Testis (tissue), 5 donors: ENCODE measurements around the gene TNS1. TPM values are rescaled to one million over a fixed set of nuclear protein-coding genes. Genes with fewer than 3 reads are reported as not detected.
"Not testable (repeated sequence)": the region's sequence is repeated elsewhere in the genome, so short reads cannot be mapped to it uniquely, and the experiment has no call there.

ENCODE experiments used
- DNase-seq: peaks from one replicate; pipeline ENCODE4 v3.0.0-alpha.2; 2019
- H3K27ac ChIP-seq, 2 donors: fragments of 200-600 bp; sonication (generic); one replicate each; pipeline ENCODE4 v1.5.1; 2019
- H3K27me3 ChIP-seq: fragments of 200-600 bp; sonication (generic); one replicate; pipeline ENCODE4 v1.5.1; 2019
- H3K36me3 ChIP-seq: fragments of 200-600 bp; sonication (generic); one replicate; pipeline ENCODE4 v1.5.1; 2017; ENCODE audit warnings: low read depth; ENCODE audit errors: missing control alignments
- H3K4me1 ChIP-seq: fragments of 200-600 bp; sonication (generic); one replicate; pipeline ENCODE4 v1.5.1; 2019
- H3K4me3 ChIP-seq, 2 donors: fragments of 200-600 bp; sonication (generic); one replicate each; pipeline ENCODE4 v1.5.1; 2017 to 2019
- H3K9me3 ChIP-seq: fragments of 200-600 bp; sonication (generic); one replicate; pipeline ENCODE4 v1.5.1; 2017
- CTCF ChIP-seq, 3 experiments: fragments of 450-650 bp in 2 of 3; fragments of 200-600 bp in 1 of 3; sonication (generic) in 1 of 3; IDR thresholded peaks; one replicate each; pipeline ENCODE4 v1.5.1; 2016 to 2019; ENCODE audit warnings: antibody characterized with exemption in 3 of 3, mild to moderate bottlenecking in 2 of 3, moderate library complexity in 1 of 3
- POLR2A ChIP-seq: fragments of 450-650 bp; IDR thresholded peaks from one replicate; pipeline ENCODE4 v1.6.1; 2017; ENCODE audit warnings: antibody characterized with exemption, mild to moderate bottlenecking, moderate library complexity
- WGBS, 2 donors: methylation state at CpG; one replicate each; pipeline ENCODE4 v1.1.5; 2018; 5-methylcytosine and 5-hydroxymethylcytosine counted together
- intact Hi-C: fragments of 100-400 bp; cut with DNase I; formaldehyde crosslinking; loops from one replicate; pipeline ENCODE4 v1.15.1; 2023; ENCODE audit warnings: low total_unique reads
- long read RNA-seq, 2 donors: transcript quantifications; one replicate each; lab custom pipeline, GENCODE V29; 2026
- polyA plus RNA-seq: library from polyadenylated mRNA; stranded (reverse); fragments of 350-450 nt; fragmentation: Illumina TruSeq; extraction: RNeasy Lipid Tissue Mini Kit (QIAGEN cat#74804); gene quantifications from one replicate; pipeline ENCODE4 v1.2.3, GENCODE V29; 2014; ENCODE audit warnings: low read depth, low replicate concordance; ENCODE audit not compliant: insufficient read depth
- total RNA-seq, 2 donors: library from RNA; depleted of rRNA; stranded (reverse); fragments of >200 nt; gene quantifications; one replicate each; pipeline ENCODE4 v1.2.3, GENCODE V29; 2016

Gene TNS1
- total RNA-seq: 100 to 1,000 TPM; 227 to 256 TPM
- polyA plus RNA-seq: 75.9 TPM
- long read RNA-seq, donor 1, transcript TNS1-216 (2 exons, 758 nt): major isoform, 7 of 23 reads
- long read RNA-seq, donor 1, partial matches to known transcripts: 12 of 23 reads
- long read RNA-seq, donor 1, other reads (novel, unspliced or antisense): 0 of 23 reads
- long read RNA-seq, donor 2, transcript TNS1-216 (2 exons, 758 nt): major isoform, 5 of 47 reads
- long read RNA-seq, donor 2, partial matches to known transcripts: 40 of 47 reads
- long read RNA-seq, donor 2, other reads (novel, unspliced or antisense): 0 of 47 reads

GRCh38 chr2:218002845-218003180, at the start of gene TNS1:
Gene TNS1, minus strand, starts transcription at chr2:218002995. Its CDS starts 123 bp downstream, at chr2:218002872.
- Histone ChIP-seq H3K4me3 (peak within 1 kb of the TSS; percentile 48 to 62), H3K4me1 (peaks cover 16% of the 10 kb centered on the region), H3K27ac (peak within 1 kb of the TSS; percentile 76 to 78), H3K27me3 (no peaks in the 10 kb centered on the region), H3K36me3 (no peaks in the 10 kb centered on the region), H3K9me3 (no peaks in the 10 kb centered on the region)
- DNase-seq: peak; percentile 69
- TF ChIP-seq CTCF (IDR thresholded peaks at IDR 0.05) (no peak), POLR2A (no peak)
- 47 to 84% methylated on average over 6 to 13 of the region's 13 CpGs for WGBS, 2 donors
- intact Hi-C loops: no loop called here

GRCh38 chr2:218051903-218052302, 49.1 kb upstream of the TNS1 start:
- H3K27ac ChIP-seq: no peak overlapping the region
- no peaks in the 10 kb centered on the region for H3K9me3 ChIP-seq
- H3K27me3 ChIP-seq: no peaks in the 10 kb centered on the region
- TF ChIP-seq POLR2A (no peak), CTCF (IDR thresholded peaks at IDR 0.05) (no peak)
- intact Hi-C loops: no loop called here
- no peaks in the 10 kb centered on the region for H3K36me3 ChIP-seq
- no peaks in the 10 kb centered on the region for H3K4me1 ChIP-seq
- H3K4me3 ChIP-seq: no peak overlapping the region
- DNase-seq: no peak
- 54 to 61% methylated on average over 3 of the region's 3 CpGs for WGBS, 2 donors

DNA sequence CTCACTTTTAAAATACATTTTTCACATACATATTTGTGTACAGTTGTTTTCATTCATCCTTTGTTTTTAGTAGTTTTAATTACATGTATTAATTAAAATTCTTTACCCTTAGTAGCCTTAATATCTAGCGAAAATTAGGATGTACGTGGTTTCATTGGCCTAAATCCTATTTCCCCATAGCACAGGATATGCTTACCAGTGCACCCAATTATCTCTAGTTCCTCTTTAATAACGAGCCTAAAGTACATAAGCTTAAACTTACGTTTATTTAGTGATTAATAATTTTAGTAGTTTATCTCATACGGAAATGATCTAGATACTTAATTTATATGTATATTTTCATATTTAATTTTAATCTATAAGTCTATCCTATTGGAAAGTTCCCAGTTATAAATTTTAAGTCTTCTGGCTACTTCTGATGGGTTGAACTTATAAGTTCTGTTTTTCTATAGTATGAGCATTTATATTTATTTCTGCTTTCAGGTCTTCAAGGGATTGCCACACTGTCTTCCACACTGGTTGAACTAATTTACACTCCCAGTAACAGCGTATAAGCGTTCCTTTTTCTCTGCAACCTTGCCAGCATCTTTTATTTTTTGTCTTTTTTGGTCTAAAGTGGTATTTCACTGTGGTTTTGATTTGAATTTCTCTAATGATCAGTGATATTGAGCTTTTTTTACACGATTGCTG, 44.9 kb upstream of the TNS1 start:
- Histone ChIP-seq H3K4me3 (no peak overlapping the region), H3K27me3 (no peaks in the 10 kb centered on the region), H3K4me1 (no peaks in the 10 kb centered on the region), H3K36me3 (no peaks in the 10 kb centered on the region), H3K27ac (no peak overlapping the region), H3K9me3 (no peaks in the 10 kb centered on the region)
- WGBS, 2 donors: 83% methylated on average over 8 of the region's 8 CpGs
- no peak for DNase-seq
- no peak for TF ChIP-seq POLR2A
- no peak for TF ChIP-seq CTCF (IDR thresholded peaks at IDR 0.05)
- intact Hi-C loops: no loop called here

DNA sequence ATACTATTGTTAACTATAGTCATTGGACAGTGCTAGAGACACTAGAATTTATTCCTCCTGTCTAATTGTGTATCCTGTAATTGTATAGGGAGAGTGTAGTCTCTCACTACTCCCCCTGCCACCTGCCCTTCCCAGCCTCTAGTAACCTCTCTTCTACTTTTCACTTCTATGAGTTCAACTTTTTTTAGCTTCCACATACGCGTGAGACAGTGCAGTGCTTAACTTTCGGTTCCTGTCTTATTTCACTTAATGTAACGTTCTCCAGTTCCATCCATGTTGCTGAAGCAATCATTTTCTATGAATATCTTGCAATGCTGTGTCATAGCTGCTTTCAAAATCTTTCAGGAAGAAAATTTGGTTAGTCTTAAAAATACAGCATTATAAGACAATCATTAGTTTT, 43.4 kb upstream of the TNS1 start:
- Histone ChIP-seq H3K36me3 (no peaks in the 10 kb centered on the region), H3K4me3 (no peak overlapping the region), H3K4me1 (no peaks in the 10 kb centered on the region), H3K9me3 (no peaks in the 10 kb centered on the region), H3K27me3 (no peaks in the 10 kb centered on the region), H3K27ac (no peak overlapping the region)
- no peak for TF ChIP-seq CTCF (IDR thresholded peaks at IDR 0.05)
- no peak for TF ChIP-seq POLR2A
- intact Hi-C loops: no loop called here
- WGBS, 2 donors: 55 to 73% methylated on average over 4 of the region's 4 CpGs
- no peak for DNase-seq

DNA sequence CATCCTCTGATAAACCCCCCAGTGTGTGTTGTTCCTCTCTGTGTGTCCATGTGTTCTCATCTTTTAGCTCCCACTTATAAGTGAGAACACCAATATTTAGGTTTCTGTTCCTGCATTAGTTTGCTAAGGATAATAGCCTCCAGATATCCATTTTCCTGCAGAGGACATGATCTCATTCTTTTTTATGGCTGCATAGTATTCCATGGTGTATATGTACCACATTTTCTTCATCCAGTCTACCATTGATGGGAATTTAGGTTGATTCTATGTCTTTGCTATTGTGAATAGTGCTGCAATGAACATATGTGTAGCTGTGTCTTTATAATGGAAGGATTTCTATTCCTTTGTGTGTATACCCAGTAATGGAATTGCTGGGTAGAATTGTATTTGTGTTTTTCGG, 41.8 kb upstream of the TNS1 start:
- WGBS, 2 donors: 95 to 100% methylated on average over 1 of the region's 1 CpG
- H3K4me1 ChIP-seq, H3K27ac ChIP-seq, intact Hi-C loops, H3K4me3 ChIP-seq, DNase-seq, H3K27me3 ChIP-seq, H3K36me3 ChIP-seq, H3K9me3 ChIP-seq: not testable (repeated sequence)
